ENCODE results near the gene FSCB. TPM values are rescaled to one million over a fixed set of nuclear protein-coding genes. Genes with fewer than 3 reads are reported as not detected.

The FSCB gene
- under 1 TPM in 1 of 2 donors, not detected in 1; 0.10 TPM for total RNA-seq
- not detected for polyA plus RNA-seq (ENCODE audit: insufficient read length in 6 of 6)
- long read RNA-seq, donor 1, partial matches to known transcripts = 0 of 1 reads
- long read RNA-seq, donor 1, other reads (novel, unspliced or antisense) = 0 of 1 reads
- long read RNA-seq, donor 2 = 0 reads
- long read RNA-seq, donor 3 = 0 reads
- long read RNA-seq, donor 4 = 0 reads
- long read RNA-seq, donor 5 = 0 reads
- long read RNA-seq, donor 6 = 0 reads
- long read RNA-seq, donor 7 = 0 reads
- long read RNA-seq, donor 8 = 0 reads
- long read RNA-seq, donor 9 = 0 reads
- long read RNA-seq, donor 10 = 0 reads
- long read RNA-seq, donor 11 = 0 reads
- long read RNA-seq, donor 12 = 0 reads

GRCh38 chr14:44507183-44507582, at the start of gene FSCB:
TSS of gene FSCB (minus strand) at chr14:44507283. CDS start at chr14:44506987, 296 bp downstream.
- H3K36me3 ChIP-seq = no peaks in the 10 kb centered on the region
- TF ChIP-seq CTCF (IDR thresholded peaks at IDR 0.05) = no peak
- H3K9me3 ChIP-seq = peaks cover 0 to 11% of the 10 kb centered on the region in 2 donors

GRCh38 chr14:44531658-44532057, 24.6 kb upstream of the FSCB start:
- Histone ChIP-seq H3K4me3 (no peak overlapping the region), H3K36me3 (no peaks in the 10 kb centered on the region), H3K4me1 (no peaks in the 10 kb centered on the region), H3K27me3 (no peaks in the 10 kb centered on the region), H3K9me3 (no peaks in the 10 kb centered on the region), H3K27ac (no peak overlapping the region)
- ATAC-seq (no peak), DNase-seq (no peak)
- intact Hi-C loops (cut with DNase I) = no loop called here
- no peak for TF ChIP-seq CTCF (IDR thresholded peaks at IDR 0.05)

More at GRCh38 chr14:44507183-44507582, at the start of gene FSCB:
- Histone ChIP-seq H3K27me3 (no peaks in the 10 kb centered on the region), H3K27ac (no peak within 1 kb of the TSS), H3K4me1 (no peaks in the 10 kb centered on the region), H3K4me3 (no peak within 1 kb of the TSS)
- ATAC-seq = no peak
- no peak for DNase-seq
- intact Hi-C loops (cut with DNase I) = no loop called here

- intact Hi-C loops (cut with DNase I) = no loop called here
These were observed 23.4 kb upstream of the FSCB start for GRCh38 chr14:44530475-44530874.

GRCh38 chr14:44529026-44529425, 21.9 kb upstream of the FSCB start:
- intact Hi-C loops (cut with DNase I) = no loop called here
- DNase-seq (no peak), ATAC-seq (no peak)
- H3K27ac ChIP-seq = no peak overlapping the region
- no peak for TF ChIP-seq CTCF (IDR thresholded peaks at IDR 0.05)
- H3K4me1 ChIP-seq = no peaks in the 10 kb centered on the region
- H3K36me3 ChIP-seq = no peaks in the 10 kb centered on the region
- H3K27me3 ChIP-seq = no peaks in the 10 kb centered on the region
- H3K4me3 ChIP-seq = no peak overlapping the region
- no peaks in the 10 kb centered on the region for H3K9me3 ChIP-seq

More at GRCh38 chr14:44530475-44530874, 23.4 kb upstream of the FSCB start:
- Histone ChIP-seq H3K4me1 (no peaks in the 10 kb centered on the region), H3K4me3 (no peak overlapping the region), H3K9me3 (no peaks in the 10 kb centered on the region), H3K36me3 (no peaks in the 10 kb centered on the region), H3K27me3 (no peaks in the 10 kb centered on the region), H3K27ac (no peak overlapping the region)
- ATAC-seq (no peak), DNase-seq (no peak)
- TF ChIP-seq CTCF (IDR thresholded peaks at IDR 0.05) = no peak

- no peak for TF ChIP-seq CTCF (IDR thresholded peaks at IDR 0.05)
- Histone ChIP-seq H3K9me3 (no peaks in the 10 kb centered on the region), H3K4me1 (no peaks in the 10 kb centered on the region), H3K27ac (no peak overlapping the region), H3K4me3 (no peak overlapping the region), H3K36me3 (no peaks in the 10 kb centered on the region), H3K27me3 (no peaks in the 10 kb centered on the region)
- intact Hi-C loops (cut with DNase I) = no loop called here
- ATAC-seq (no peak), DNase-seq (no peak)
These were observed 21.1 kb upstream of the FSCB start for GRCh38 chr14:44528180-44528579.

All from left lung (tissue), 14 donors.